ENCODE measurements around the gene SHB. TPM values are rescaled to one million over a fixed set of nuclear protein-coding genes. Genes with fewer than 3 reads are reported as not detected.

Gene SHB
- total and polyA plus RNA-seq, 2 of the 13 experiments (the other 11 are each of a cell fraction or from before 2014, with no cell fraction given): 19.4 to 20.7 TPM

DNA sequence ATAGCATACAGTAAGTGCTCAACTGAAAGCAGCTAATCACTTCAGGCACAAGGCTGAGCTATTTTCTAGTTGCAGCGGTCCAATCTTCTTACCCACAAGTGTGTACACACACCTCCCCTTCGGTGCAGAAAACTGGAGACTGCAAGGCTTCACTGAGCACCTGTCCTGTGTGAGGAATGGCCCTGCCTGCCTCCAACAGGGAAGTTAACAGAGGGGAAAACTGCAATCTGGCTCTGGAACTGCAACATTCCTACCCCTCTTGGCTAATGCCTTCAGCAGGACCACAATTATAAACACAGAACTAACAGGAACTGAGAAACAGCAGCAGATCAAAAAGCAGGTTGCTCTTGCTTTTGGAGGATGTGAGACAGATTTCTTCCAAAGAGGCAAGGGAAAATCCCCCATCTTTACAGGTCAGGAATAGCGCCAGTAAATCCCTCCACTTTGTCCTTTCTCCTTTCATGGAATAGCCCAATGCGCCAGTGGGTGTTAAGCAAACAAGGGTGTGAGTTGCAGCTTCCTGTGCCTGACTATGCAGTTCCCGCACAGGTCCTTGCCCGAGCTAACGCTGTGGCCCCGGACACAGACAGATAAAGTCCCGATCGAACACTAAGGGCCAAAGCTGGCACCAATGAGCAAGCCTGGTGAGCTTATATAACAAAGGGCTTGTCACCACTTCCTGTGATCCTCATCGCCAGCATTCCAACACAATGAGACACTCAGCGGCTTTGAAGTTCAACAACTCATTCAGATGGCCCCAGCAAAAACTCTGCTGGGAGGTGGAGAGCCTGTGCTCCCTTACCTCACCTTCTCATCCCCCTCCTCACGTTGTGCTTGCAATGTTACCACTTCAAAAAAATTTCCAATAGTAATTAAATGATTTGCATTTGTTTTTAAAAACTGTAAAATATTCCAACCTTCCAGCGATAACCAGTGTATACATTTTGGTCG is 21.5 kb downstream of the SHB start (continued):
- TF ChIP-seq, protein P1, sequence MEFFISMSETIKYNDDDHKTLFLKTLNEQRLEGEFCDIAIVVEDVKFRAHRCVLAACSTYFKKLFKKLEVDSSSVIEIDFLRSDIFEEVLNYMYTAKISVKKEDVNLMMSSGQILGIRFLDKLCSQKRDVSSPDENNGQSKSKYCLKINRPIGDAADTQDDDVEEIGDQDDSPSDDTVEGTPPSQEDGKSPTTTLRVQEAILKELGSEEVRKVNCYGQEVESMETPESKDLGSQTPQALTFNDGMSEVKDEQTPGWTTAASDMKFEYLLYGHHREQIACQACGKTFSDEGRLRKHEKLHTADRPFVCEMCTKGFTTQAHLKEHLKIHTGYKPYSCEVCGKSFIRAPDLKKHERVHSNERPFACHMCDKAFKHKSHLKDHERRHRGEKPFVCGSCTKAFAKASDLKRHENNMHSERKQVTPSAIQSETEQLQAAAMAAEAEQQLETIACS (CRISPR knock-in tag; IDR thresholded peaks at IDR 0.05): no peak
- TF ChIP-seq NR2C2 (CRISPR knock-in tag; IDR thresholded peaks at IDR 0.05; ENCODE audit: borderline replicate concordance): peak; percentile 61
- TF ChIP-seq, protein P2, sequence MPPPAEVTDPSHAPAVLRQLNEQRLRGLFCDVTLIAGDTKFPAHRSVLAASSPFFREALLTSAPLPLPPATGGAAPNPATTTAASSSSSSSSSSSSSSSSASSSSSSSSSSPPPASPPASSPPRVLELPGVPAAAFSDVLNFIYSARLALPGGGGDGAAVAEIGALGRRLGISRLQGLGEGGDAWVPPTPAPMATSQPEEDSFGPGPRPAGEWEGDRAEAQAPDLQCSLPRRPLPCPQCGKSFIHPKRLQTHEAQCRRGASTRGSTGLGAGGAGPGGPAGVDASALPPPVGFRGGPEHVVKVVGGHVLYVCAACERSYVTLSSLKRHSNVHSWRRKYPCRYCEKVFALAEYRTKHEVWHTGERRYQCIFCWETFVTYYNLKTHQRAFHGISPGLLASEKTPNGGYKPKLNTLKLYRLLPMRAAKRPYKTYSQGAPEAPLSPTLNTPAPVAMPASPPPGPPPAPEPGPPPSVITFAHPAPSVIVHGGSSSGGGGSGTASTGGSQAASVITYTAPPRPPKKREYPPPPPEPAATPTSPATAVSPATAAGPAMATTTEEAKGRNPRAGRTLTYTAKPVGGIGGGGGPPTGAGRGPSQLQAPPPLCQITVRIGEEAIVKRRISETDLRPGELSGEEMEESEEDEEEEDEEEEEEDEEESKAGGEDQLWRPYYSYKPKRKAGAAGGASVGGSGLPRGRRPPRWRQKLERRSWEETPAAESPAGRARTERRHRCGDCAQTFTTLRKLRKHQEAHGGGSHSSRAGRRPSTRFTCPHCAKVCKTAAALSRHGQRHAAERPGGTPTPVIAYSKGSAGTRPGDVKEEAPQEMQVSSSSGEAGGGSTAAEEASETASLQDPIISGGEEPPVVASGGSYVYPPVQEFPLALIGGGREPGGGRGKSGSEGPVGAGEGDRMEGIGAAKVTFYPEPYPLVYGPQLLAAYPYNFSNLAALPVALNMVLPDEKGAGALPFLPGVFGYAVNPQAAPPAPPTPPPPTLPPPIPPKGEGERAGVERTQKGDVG (CRISPR knock-in tag; IDR thresholded peaks at IDR 0.05; ENCODE audit: borderline replicate concordance): peak; percentile 85
- TF ChIP-seq KDM6A (CRISPR knock-in tag; IDR thresholded peaks at IDR 0.05; ENCODE audit: low read depth): peak; percentile 65
- no peak for TF ChIP-seq GPN1 (CRISPR knock-in tag; IDR thresholded peaks at IDR 0.05; ENCODE audit: borderline replicate concordance)
- TF ChIP-seq ARNT (IDR thresholded peaks at IDR 0.05): no peak
- peak; percentile 82 for TF ChIP-seq CEBPG (CRISPR knock-in tag; IDR thresholded peaks at IDR 0.05)
- TF ChIP-seq ZNF253 (CRISPR knock-in tag; IDR thresholded peaks at IDR 0.05; ENCODE audit: borderline replicate concordance): no peak
- TF ChIP-seq, protein P3, sequence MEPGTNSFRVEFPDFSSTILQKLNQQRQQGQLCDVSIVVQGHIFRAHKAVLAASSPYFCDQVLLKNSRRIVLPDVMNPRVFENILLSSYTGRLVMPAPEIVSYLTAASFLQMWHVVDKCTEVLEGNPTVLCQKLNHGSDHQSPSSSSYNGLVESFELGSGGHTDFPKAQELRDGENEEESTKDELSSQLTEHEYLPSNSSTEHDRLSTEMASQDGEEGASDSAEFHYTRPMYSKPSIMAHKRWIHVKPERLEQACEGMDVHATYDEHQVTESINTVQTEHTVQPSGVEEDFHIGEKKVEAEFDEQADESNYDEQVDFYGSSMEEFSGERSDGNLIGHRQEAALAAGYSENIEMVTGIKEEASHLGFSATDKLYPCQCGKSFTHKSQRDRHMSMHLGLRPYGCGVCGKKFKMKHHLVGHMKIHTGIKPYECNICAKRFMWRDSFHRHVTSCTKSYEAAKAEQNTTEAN (CRISPR knock-in tag; conservative IDR thresholded peaks at IDR 0.05): peak; percentile 98
- TF ChIP-seq ELF1 (CRISPR knock-in tag; IDR thresholded peaks at IDR 0.05): peak; percentile 80
- TF ChIP-seq ZFP41 (CRISPR knock-in tag; IDR thresholded peaks at IDR 0.05; ENCODE audit: borderline replicate concordance): no peak
- no peak for TF ChIP-seq ZNF549 (CRISPR knock-in tag; IDR thresholded peaks at IDR 0.05)
- TF ChIP-seq MED13 (CRISPR knock-in tag; IDR thresholded peaks at IDR 0.05): peak; percentile 98
- TF ChIP-seq, protein P4, sequence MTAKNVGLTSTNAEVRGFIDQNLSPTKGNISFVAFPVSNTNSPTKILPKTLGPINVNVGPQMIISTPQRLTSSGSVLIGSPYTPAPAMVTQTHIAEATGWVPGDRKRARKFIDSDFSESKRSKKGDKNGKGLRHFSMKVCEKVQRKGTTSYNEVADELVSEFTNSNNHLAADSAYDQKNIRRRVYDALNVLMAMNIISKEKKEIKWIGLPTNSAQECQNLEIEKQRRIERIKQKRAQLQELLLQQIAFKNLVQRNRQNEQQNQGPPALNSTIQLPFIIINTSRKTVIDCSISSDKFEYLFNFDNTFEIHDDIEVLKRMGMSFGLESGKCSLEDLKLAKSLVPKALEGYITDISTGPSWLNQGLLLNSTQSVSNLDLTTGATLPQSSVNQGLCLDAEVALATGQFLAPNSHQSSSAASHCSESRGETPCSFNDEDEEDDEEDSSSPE (CRISPR knock-in tag; IDR thresholded peaks at IDR 0.05): peak; percentile 65
- no peak for TF ChIP-seq ZNF207 (IDR thresholded peaks at IDR 0.05; ENCODE audit: borderline replicate concordance)
- TF ChIP-seq, protein P5, sequence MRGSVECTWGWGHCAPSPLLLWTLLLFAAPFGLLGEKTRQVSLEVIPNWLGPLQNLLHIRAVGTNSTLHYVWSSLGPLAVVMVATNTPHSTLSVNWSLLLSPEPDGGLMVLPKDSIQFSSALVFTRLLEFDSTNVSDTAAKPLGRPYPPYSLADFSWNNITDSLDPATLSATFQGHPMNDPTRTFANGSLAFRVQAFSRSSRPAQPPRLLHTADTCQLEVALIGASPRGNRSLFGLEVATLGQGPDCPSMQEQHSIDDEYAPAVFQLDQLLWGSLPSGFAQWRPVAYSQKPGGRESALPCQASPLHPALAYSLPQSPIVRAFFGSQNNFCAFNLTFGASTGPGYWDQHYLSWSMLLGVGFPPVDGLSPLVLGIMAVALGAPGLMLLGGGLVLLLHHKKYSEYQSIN (CRISPR knock-in tag; IDR thresholded peaks at IDR 0.05; ENCODE audit: borderline replicate concordance): no peak
- TF ChIP-seq SKI (IDR thresholded peaks at IDR 0.05; ENCODE audit: partially characterized antibody): peak; percentile 93
- TF ChIP-seq, protein P6, sequence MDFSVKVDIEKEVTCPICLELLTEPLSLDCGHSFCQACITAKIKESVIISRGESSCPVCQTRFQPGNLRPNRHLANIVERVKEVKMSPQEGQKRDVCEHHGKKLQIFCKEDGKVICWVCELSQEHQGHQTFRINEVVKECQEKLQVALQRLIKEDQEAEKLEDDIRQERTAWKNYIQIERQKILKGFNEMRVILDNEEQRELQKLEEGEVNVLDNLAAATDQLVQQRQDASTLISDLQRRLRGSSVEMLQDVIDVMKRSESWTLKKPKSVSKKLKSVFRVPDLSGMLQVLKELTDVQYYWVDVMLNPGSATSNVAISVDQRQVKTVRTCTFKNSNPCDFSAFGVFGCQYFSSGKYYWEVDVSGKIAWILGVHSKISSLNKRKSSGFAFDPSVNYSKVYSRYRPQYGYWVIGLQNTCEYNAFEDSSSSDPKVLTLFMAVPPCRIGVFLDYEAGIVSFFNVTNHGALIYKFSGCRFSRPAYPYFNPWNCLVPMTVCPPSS (IDR thresholded peaks at IDR 0.05): no peak
- no peak for TF ChIP-seq ZNF251 (CRISPR knock-in tag; IDR thresholded peaks at IDR 0.05)
- peak; percentile 85 for TF ChIP-seq TBL1XR1 (IDR thresholded peaks at IDR 0.05; ENCODE audit: borderline replicate concordance, low read length, partially characterized antibody)

Data from HepG2 (cell line).